B cell (primary cell): Measurements from ENCODE around the gene DLX2. TPM values are rescaled to one million over a fixed set of nuclear protein-coding genes. Genes with fewer than 3 reads are reported as not detected.

Experiments
- ATAC-seq: fragments of 200-7000 bp; cut with Tn5 transposase; one replicate; pipeline ENCODE4 v1.10.0; 2021; ENCODE audit warnings: low read depth, mild to moderate bottlenecking, moderate number of reproducible peaks, moderate library complexity
- CTCF ChIA-PET: fragments of 350-600 bp; sonication (Branson Sonifier 250); formaldehyde crosslinking; loops from one replicate; lab custom pipeline; 2021; ENCODE audit warnings: antibody characterized with exemption, inconsistent platforms; lab: Charles Lee
- POLR2A ChIA-PET: fragments of 350-600 bp; sonication (Branson Sonifier 250); formaldehyde crosslinking; loops from one replicate; lab custom pipeline; 2021; ENCODE audit warnings: antibody characterized with exemption; lab: Charles Lee
- DNase-seq: peaks from one replicate; pipeline ENCODE4 v3.0.0; 2013
- H2AFZ ChIP-seq: 2 replicates; pipeline ENCODE4 v1.6.1; 2012; ENCODE audit warnings: mild to moderate bottlenecking, low read depth, low read length; ENCODE audit not compliant: insufficient read depth, poor library complexity, severe bottlenecking
- H3K27ac ChIP-seq, 2 donors: 1 replicate in 1 of 2; 2 replicates in 1 of 2; pipeline ENCODE4 v1.5.1; 2012 to 2013; ENCODE audit warnings: low read length in 2 of 2, mild to moderate bottlenecking in 2 of 2, moderate library complexity in 1 of 2
- H3K27me3 ChIP-seq, 4 experiments: fragments of 200-600 bp in 1 of 4; sonication (generic) in 1 of 4; replicated peaks in 1 of 4; 1 replicate in 2 of 4; 2 replicates in 2 of 4; pipeline versions ENCODE4 v1.6.1 to v1.7.0; 2013 to 2016; ENCODE audit warnings: low read length in 3 of 4, mild to moderate bottlenecking in 2 of 4, mixed read lengths in 1 of 4, moderate library complexity in 1 of 4; ENCODE audit not compliant: insufficient read depth in 4 of 4, control insufficient read depth in 3 of 4; ENCODE audit errors: control extremely low read depth in 1 of 4
- H3K36me3 ChIP-seq, 2 experiments: replicated peaks in 1 of 2; 1 replicate in 1 of 2; 2 replicates in 1 of 2; pipeline versions ENCODE4 v1.6.1 to v1.7.1; 2013; ENCODE audit warnings: low read length in 1 of 2; ENCODE audit not compliant: insufficient read depth in 2 of 2, control insufficient read depth in 1 of 2; ENCODE audit errors: control extremely low read depth in 1 of 2, extremely low read depth in 1 of 2
- H3K4me1 ChIP-seq, 2 donors: fragments of 200-600 bp in 1 of 2; sonication (generic) in 1 of 2; 1 replicate in 1 of 2; 2 replicates in 1 of 2; pipeline versions ENCODE4 v1.5.1 to v1.6.1; 2013 to 2017; ENCODE audit warnings: low read length in 2 of 2; ENCODE audit not compliant: control insufficient read depth in 2 of 2, insufficient read depth in 2 of 2
- H3K4me2 ChIP-seq: replicated peaks from 2 replicates; pipeline ENCODE3; 2012; ENCODE audit warnings: mild to moderate bottlenecking, low read depth, low read length; ENCODE audit not compliant: poor library complexity, severe bottlenecking
- H3K4me3 ChIP-seq, 5 experiments: fragments of 200-600 bp in 1 of 5; sonication (generic) in 1 of 5; 1 replicate in 3 of 5; 2 replicates in 2 of 5; pipeline versions ENCODE4 v1.5.1 to v1.7.0; 2011 to 2016; ENCODE audit warnings: low read length in 4 of 5, mild to moderate bottlenecking in 4 of 5, low read depth in 2 of 5, control low read depth in 1 of 5, moderate library complexity in 1 of 5; ENCODE audit not compliant: insufficient read depth in 1 of 5; ENCODE audit errors: control extremely low read depth in 1 of 5, extremely low read depth in 1 of 5
- H3K79me2 ChIP-seq: fragments of 200-600 bp; sonication (generic); one replicate; pipeline ENCODE4 v1.6.0; 2016; ENCODE audit warnings: low read length; ENCODE audit not compliant: control insufficient read depth, insufficient read depth
- H3K9ac ChIP-seq: fragments of 200-600 bp; sonication (generic); 2 replicates; pipeline ENCODE4 v1.6.1; 2017; ENCODE audit warnings: mild to moderate bottlenecking, low read length, moderate library complexity
- H3K9me3 ChIP-seq, 3 donors: one replicate each; pipeline versions ENCODE4 v1.6.1 to v1.7.1; 2013; ENCODE audit warnings: low read length in 2 of 3; ENCODE audit not compliant: control insufficient read depth in 2 of 3, insufficient read depth in 1 of 3; ENCODE audit errors: control extremely low read depth in 1 of 3
- H4K20me1 ChIP-seq: 2 replicates; pipeline ENCODE4 v1.6.0; 2012; ENCODE audit warnings: mild to moderate bottlenecking, low read length; ENCODE audit not compliant: insufficient read depth, control insufficient read depth, poor library complexity, severe bottlenecking
- H3K27ac Mint-ChIP-seq: one replicate; pipeline ENCODE4 v1.8.0; 2021; ENCODE audit warnings: mixed read lengths
- H3K27me3 Mint-ChIP-seq: one replicate; pipeline ENCODE4 v1.8.0; 2021; ENCODE audit warnings: mixed read lengths
- H3K4me1 Mint-ChIP-seq: one replicate; pipeline ENCODE4 v1.8.0; 2021; ENCODE audit warnings: mixed read lengths
- H3K4me3 Mint-ChIP-seq: one replicate; pipeline ENCODE4 v1.8.0; 2021; ENCODE audit warnings: mixed read lengths
- H3K9me3 Mint-ChIP-seq: one replicate; pipeline ENCODE4 v1.8.0; 2022; ENCODE audit warnings: mixed read lengths; ENCODE audit not compliant: insufficient read depth
- CTCF ChIP-seq: fragments of 200-600 bp; IDR thresholded peaks from one replicate; pipeline ENCODE4 v1.8.0; 2022; ENCODE audit warnings: antibody characterized with exemption, mild to moderate bottlenecking
- EZH2 ChIP-seq: IDR thresholded peaks from 2 replicates; pipeline ENCODE4 v1.6.1; 2012; ENCODE audit warnings: borderline replicate concordance, low read depth, mild to moderate bottlenecking, moderate library complexity, low read length; ENCODE audit not compliant: insufficient read depth, poor library complexity, severe bottlenecking
- WGBS: methylation state at CpG from one replicate; pipeline ENCODE4 v1.1.5; 2013; ENCODE audit warnings: missing lambda C conversion rate; ENCODE audit not compliant: insufficient coverage; 5-methylcytosine and 5-hydroxymethylcytosine counted together
- intact Hi-C: fragments of 100-400 bp; cut with micrococcal nuclease; formaldehyde crosslinking; loops from one replicate; pipeline ENCODE4 v1.10.0; 2022
- polyA plus RNA-seq: library from polyadenylated mRNA; depleted of rRNA; stranded (reverse); fragments of >200 nt; gene quantifications from 2 replicates; pipeline ENCODE4 v1.2.3, GENCODE V29; 2012
- total RNA-seq, 2 donors: library from RNA; stranded (reverse); fragments of 120-200 nt in 1 of 2; gene quantifications; 1 replicate in 1 of 2; 2 replicates in 1 of 2; pipeline versions ENCODE4 v1.2.3 to v1.2.4, GENCODE V29; 2013 to 2022

Gene DLX2
- total and polyA plus RNA-seq, 2 donors (not counting 1 experiment from before 2014, with no cell fraction given), result 0.13 to 0.52 TPM

GRCh38 chr2:172098650-172099471 is 3.8 kb downstream of the DLX2 start:
- H3K4me3 Mint-ChIP-seq, result peak overlapping the region; percentile 68
- peaks cover 88 to 96% of the 10 kb centered on the region in 2 donors for H3K4me1 ChIP-seq
- TF ChIP-seq EZH2 (peak; percentile 95), CTCF (no peak)
- H3K9ac ChIP-seq, result no peak overlapping the region
- 6% methylated on average over 56 of the region's 61 CpGs for WGBS
- ChIA-PET POLR2A (interaction anchor here (1.3 to 1.8 kb wide), 3 partner anchors 10 to 17 kb away, joined by 3 to 6 read pairs (median 3); partner anchors contain the start of gene DLX1), CTCF (interaction anchor here (1.5 kb wide), 1 partner anchor 363 kb away, joined by 3 read pairs; no protein-coding TSS in a partner anchor)
- peaks cover 57% of the 10 kb centered on the region for H3K4me1 Mint-ChIP-seq
- intact Hi-C loops, result loop anchor here (1.0 to 5.0 kb wide), 2 partner anchors 15 to 1282 kb away; partner anchors contain the start of gene GAD1
- no peaks in the 10 kb centered on the region for H3K36me3 ChIP-seq
- no peak for ATAC-seq
- no peak overlapping the region for H3K27ac ChIP-seq
- H4K20me1 ChIP-seq, result peaks cover 15% of the 10 kb centered on the region
- DNase-seq, result peak; percentile 47
- H3K79me2 ChIP-seq, result no peaks in the 10 kb centered on the region
- H3K4me3 ChIP-seq, result no peak overlapping the region
- peak overlapping the region; percentile 71 for H3K27ac Mint-ChIP-seq
- no peaks in the 10 kb centered on the region for H3K9me3 Mint-ChIP-seq
- no peak overlapping the region for H2AFZ ChIP-seq
- H3K9me3 ChIP-seq, result peaks cover 0 to 89% (median 3%) of the 10 kb centered on the region in 3 donors
- peak overlapping the region; percentile 81 for H3K4me2 ChIP-seq
- peaks cover 4 to 100% (median 85%) of the 10 kb centered on the region in 4 experiments for H3K27me3 ChIP-seq
- H3K27me3 Mint-ChIP-seq, result peaks cover 54% of the 10 kb centered on the region

- Mint-ChIP-seq H3K9me3 (no peaks in the 10 kb centered on the region), H3K4me1 (peaks cover 53% of the 10 kb centered on the region), H3K4me3 (peak overlapping the region; percentile 68), H3K27ac (peak overlapping the region; percentile 71), H3K27me3 (peaks cover 54% of the 10 kb centered on the region)
- Histone ChIP-seq H3K9ac (no peak overlapping the region), H3K36me3 (no peaks in the 10 kb centered on the region), H3K79me2 (no peaks in the 10 kb centered on the region), H3K4me1 (peaks cover 82 to 96% of the 10 kb centered on the region in 2 donors), H3K4me3 (no peak overlapping the region), H3K27ac (no peak overlapping the region), H3K27me3 (peaks cover 5 to 100% (median 86%) of the 10 kb centered on the region in 4 experiments), H2AFZ (no peak overlapping the region), H3K4me2 (no peak overlapping the region), H4K20me1 (peaks cover 15% of the 10 kb centered on the region), H3K9me3 (peaks cover 0 to 90% (median 2%) of the 10 kb centered on the region in 3 donors)
- intact Hi-C loops, result loop anchor here (5.0 kb wide), 1 partner anchor 1281 kb away; the partner anchor contains the start of gene GAD1
- ChIA-PET POLR2A (interaction anchor here (1.3 to 1.8 kb wide), 2 partner anchors 13 to 16 kb away, joined by 3 to 6 read pairs; partner anchors contain the start of gene DLX1), CTCF (no interaction called here)
- TF ChIP-seq EZH2 (no peak), CTCF (no peak)
- no peak for DNase-seq
- 33% methylated on average over 1 of the region's 1 CpG for WGBS
- no peak for ATAC-seq
These were observed 4.4 kb downstream of the DLX2 start for GRCh38 chr2:172098287-172098649.
